ENCODE measurements around the gene ACER2. TPM values are rescaled to one million over a fixed set of nuclear protein-coding genes. Genes with fewer than 3 reads are reported as not detected.
"Not testable (repeated sequence)": the region's sequence is repeated elsewhere in the genome, so short reads cannot be mapped to it uniquely, and the experiment has no call there.

Gene ACER2
- total RNA-seq, 1 donor from 2014 or later, result 8.4 TPM

DNA sequence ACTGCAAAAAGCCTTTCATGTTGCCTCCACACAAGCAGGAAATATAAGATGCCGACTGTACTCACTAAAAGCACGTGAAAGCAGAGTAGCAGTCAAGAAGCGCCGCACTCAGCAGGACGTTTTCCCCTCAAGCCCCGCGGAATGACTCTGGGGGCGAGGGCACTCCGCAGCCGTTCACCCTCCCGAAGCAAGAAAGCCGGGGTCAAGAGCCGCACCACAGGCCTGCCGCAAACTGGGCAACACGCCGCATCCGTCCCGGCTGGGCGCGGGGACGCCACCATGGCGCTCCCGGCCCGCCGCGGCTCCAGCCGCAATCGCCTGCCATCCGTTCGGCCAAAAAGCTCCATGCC is 29.1 kb upstream of the ACER2 start:
- Mint-ChIP-seq H3K27me3 (no peaks in the 10 kb centered on the region), H3K9me3 (ENCODE audit: low read depth) (no peaks in the 10 kb centered on the region), H3K4me1 (ENCODE audit: low read depth) (peaks cover 22% of the 10 kb centered on the region), H3K27ac (peak overlapping the region; percentile 100), H3K4me3 (ENCODE audit: low read depth) (peak overlapping the region; percentile 100), H3K36me3 (ENCODE audit: insufficient read depth) (peaks cover 35% of the 10 kb centered on the region)
- DNase-seq (ENCODE audit: low spot score, unreplicated experiment), result peak; percentile 27
- TF ChIP-seq, protein P1, sequence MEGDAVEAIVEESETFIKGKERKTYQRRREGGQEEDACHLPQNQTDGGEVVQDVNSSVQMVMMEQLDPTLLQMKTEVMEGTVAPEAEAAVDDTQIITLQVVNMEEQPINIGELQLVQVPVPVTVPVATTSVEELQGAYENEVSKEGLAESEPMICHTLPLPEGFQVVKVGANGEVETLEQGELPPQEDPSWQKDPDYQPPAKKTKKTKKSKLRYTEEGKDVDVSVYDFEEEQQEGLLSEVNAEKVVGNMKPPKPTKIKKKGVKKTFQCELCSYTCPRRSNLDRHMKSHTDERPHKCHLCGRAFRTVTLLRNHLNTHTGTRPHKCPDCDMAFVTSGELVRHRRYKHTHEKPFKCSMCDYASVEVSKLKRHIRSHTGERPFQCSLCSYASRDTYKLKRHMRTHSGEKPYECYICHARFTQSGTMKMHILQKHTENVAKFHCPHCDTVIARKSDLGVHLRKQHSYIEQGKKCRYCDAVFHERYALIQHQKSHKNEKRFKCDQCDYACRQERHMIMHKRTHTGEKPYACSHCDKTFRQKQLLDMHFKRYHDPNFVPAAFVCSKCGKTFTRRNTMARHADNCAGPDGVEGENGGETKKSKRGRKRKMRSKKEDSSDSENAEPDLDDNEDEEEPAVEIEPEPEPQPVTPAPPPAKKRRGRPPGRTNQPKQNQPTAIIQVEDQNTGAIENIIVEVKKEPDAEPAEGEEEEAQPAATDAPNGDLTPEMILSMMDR (IDR thresholded peaks at IDR 0.05; ENCODE audit: unreplicated experiment), result no peak

DNA sequence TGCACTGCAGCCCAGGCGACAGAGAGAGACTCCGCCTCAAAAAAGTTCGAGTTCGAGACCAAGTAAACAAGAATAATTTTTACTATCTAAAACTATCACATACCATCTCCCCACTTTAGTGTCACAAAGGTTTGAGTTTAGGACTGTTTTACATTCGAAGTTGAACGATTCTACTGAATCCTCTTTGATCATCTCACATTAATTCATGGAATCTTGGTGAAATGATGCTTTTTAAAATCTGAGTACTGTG is 28.1 kb upstream of the ACER2 start:
- TF ChIP-seq, protein P1 (IDR thresholded peaks at IDR 0.05; ENCODE audit: unreplicated experiment), result no peak
- Mint-ChIP-seq H3K9me3 (ENCODE audit: low read depth) (no peaks in the 10 kb centered on the region), H3K36me3 (ENCODE audit: insufficient read depth) (peaks cover 29% of the 10 kb centered on the region), H3K27ac (peak overlapping the region; percentile 100), H3K4me3 (ENCODE audit: low read depth) (peak overlapping the region; percentile 100), H3K4me1 (ENCODE audit: low read depth) (peaks cover 22% of the 10 kb centered on the region), H3K27me3 (no peaks in the 10 kb centered on the region)
- no peak for DNase-seq (ENCODE audit: low spot score, unreplicated experiment)

DNA sequence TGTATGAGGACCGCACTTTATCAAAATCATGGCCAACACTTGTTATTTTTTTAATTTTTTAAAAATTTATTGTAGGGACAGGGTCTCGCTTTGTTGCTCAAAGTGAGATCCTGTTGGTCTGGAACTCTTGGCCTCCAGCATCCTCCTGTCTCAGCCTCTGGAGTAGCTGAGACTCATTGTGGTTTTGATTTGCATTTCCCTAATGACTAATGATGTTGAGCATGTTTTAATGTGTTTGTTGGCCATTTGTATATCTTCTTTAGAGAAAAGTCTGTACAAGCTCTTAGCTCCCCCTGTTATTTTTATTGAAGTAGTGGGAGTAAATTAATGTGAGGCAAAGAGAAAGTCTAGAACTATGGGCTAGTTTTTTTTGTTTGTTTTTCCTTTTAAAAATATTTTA is 27.2 kb upstream of the ACER2 start:
- Mint-ChIP-seq H3K27me3 (no peaks in the 10 kb centered on the region), H3K36me3 (ENCODE audit: insufficient read depth) (peaks cover 22% of the 10 kb centered on the region), H3K27ac (no peak overlapping the region), H3K4me3 (ENCODE audit: low read depth) (peak overlapping the region; percentile 100), H3K4me1 (ENCODE audit: low read depth) (peaks cover 22% of the 10 kb centered on the region), H3K9me3 (ENCODE audit: low read depth) (no peaks in the 10 kb centered on the region)
- TF ChIP-seq, protein P1 (IDR thresholded peaks at IDR 0.05; ENCODE audit: unreplicated experiment), result no peak
- no peak for DNase-seq (ENCODE audit: low spot score, unreplicated experiment)

DNA sequence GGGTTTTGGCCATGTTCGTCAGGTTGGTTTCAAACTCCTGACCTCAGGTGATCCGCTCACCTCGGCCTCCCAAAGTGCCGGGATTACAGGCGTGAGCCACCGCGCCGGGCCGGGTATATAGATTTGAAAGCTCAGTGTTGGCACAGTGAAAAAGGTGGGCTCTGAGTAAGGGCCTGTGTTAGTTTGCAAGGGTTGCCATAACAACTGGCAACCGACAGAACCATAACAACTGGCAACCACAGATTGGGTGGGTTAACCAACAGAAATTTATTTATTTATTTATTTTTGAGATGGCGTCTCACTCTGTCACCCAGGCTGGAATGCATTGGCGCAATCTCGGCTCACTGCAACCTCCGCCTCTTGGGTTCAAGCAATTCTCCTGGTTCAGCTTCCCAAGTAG is 23.6 kb upstream of the ACER2 start:
- not testable (repeated sequence) for H3K27me3 Mint-ChIP-seq; H3K36me3 Mint-ChIP-seq (ENCODE audit: insufficient read depth); DNase-seq (ENCODE audit: low spot score, unreplicated experiment)

GRCh38 chr9:19385786-19386501 is 22.9 kb upstream of the ACER2 start:
- TF ChIP-seq, protein P1 (IDR thresholded peaks at IDR 0.05; ENCODE audit: unreplicated experiment), result no peak
- DNase-seq (ENCODE audit: low spot score, unreplicated experiment), result no peak

More for the DNA sequence above, 23.6 kb upstream of the ACER2 start:
- H3K4me1 Mint-ChIP-seq (ENCODE audit: low read depth); H3K9me3 Mint-ChIP-seq (ENCODE audit: low read depth); H3K4me3 Mint-ChIP-seq (ENCODE audit: low read depth); H3K27ac Mint-ChIP-seq: not testable (repeated sequence)

GRCh38 chr9:19386502-19387044 is 22.2 kb upstream of the ACER2 start:
- Mint-ChIP-seq H3K27me3 (no peaks in the 10 kb centered on the region), H3K9me3 (ENCODE audit: low read depth) (peaks cover 5% of the 10 kb centered on the region), H3K36me3 (ENCODE audit: insufficient read depth) (no peaks in the 10 kb centered on the region), H3K4me1 (ENCODE audit: low read depth) (no peaks in the 10 kb centered on the region), H3K27ac (no peak overlapping the region), H3K4me3 (ENCODE audit: low read depth) (no peak overlapping the region)
- no peak for DNase-seq (ENCODE audit: low spot score, unreplicated experiment)
- TF ChIP-seq, protein P1 (IDR thresholded peaks at IDR 0.05; ENCODE audit: unreplicated experiment), result no peak

More at GRCh38 chr9:19385786-19386501, 22.9 kb upstream of the ACER2 start:
- no peak overlapping the region for H3K4me3 Mint-ChIP-seq (ENCODE audit: low read depth)
- no peaks in the 10 kb centered on the region for H3K27me3 Mint-ChIP-seq
- H3K27ac Mint-ChIP-seq, result no peak overlapping the region
- H3K4me1 Mint-ChIP-seq (ENCODE audit: low read depth), result peaks cover 2% of the 10 kb centered on the region
- H3K36me3 Mint-ChIP-seq (ENCODE audit: insufficient read depth), result no peaks in the 10 kb centered on the region
- H3K9me3 Mint-ChIP-seq (ENCODE audit: low read depth), result peaks cover 5% of the 10 kb centered on the region

Measured in progenitor cell of endocrine pancreas (in vitro differentiated cells).